Stimulated activated CD8-positive, alpha-beta memory T cell treated with anti-CD3 and anti-CD28 coated beads, Interleukin-12 subunit alpha, Interleukin-12 subunit beta, amount 100 ng/mL, for 24 hours (primary cell): ENCODE results near the gene ZNF154.
"Not testable (repeated sequence)": the region's sequence is repeated elsewhere in the genome, so short reads cannot be mapped to it uniquely, and the experiment has no call there.

Source experiments
- DNase-seq: peaks from one replicate; pipeline ENCODE4 v3.0.0-alpha.2; 2020; ENCODE audit errors: extremely low read depth

ZNF154 gene

DNA sequence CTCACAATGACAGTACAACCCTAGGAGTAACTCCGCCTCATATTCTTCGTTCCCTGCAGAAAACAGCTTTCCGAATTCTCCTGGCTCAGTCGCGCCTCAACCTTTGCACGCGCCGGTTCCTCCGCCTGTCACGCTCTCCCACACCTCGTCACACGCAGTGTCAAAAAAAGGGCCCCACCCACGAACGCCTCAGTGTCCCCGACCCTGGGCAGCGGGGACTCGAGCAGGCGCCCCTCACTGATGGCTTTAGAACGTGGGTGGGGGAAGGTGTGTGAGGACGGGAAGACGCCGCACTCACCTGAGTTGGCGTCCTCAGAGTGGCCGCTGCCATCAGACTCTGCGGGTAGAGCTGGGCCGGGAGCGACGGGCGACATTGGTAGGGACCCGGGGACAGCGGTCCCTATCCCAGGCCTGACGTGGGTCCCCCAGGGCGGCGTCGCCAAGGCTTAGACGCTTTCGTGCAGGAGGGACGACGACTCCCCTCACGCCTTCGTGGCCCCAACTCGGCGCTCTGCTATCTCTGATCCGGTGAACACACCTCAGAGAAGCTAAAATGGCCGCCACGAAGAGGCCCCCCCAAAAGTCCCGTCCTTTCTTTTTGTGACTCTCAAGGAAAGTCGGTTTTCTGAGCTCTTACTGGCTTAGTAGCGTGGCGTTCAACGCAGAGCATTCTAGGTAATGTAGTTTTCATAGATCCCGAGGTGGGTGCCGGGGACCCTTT, at the start of gene ZNF154:
Gene ZNF154 (minus strand): TSS at position 564 of the 721 bp plus-strand sequence. CDS start 233 bp downstream, at position 331.
- no peak for DNase-seq

DNA sequence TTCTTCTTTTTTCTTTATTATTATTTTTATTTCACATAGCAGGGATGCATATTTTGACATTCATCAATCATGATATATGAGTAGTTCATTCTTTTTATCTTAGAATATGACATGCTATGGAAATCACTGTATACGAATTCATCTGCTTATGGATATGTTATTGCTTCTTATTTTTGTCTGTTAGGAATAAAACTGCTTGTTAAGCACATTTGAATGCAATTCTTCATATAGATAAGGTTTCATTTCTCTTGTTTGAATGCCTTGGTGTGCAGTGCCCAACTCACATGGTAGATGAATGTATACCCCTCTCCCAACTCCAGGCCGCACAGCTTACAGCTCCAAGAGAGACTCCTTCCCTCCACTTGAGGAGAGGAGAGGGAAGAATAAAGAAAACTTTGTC, 48.9 kb upstream of the ZNF154 start:
- DNase-seq = no peak

DNA sequence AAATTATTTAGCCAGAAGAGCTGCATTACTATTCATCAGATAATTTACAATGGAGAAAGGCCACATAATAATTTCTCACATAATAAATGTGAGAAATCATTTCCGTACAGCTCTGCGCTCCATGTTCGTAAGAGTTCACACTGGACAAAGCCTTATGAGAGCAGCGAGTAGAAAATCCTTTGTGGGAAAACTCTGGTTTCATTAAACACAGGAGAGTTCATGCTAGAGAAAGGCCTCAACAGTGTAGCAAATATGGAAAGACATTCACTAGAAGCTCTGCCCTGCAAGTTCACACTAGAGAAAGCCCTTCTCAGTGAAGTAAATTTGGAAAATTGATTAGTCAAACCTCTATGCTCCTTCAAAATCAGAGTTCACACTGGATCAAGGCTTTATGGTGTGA, 46.0 kb upstream of the ZNF154 start:
- DNase-seq = no peak

DNA sequence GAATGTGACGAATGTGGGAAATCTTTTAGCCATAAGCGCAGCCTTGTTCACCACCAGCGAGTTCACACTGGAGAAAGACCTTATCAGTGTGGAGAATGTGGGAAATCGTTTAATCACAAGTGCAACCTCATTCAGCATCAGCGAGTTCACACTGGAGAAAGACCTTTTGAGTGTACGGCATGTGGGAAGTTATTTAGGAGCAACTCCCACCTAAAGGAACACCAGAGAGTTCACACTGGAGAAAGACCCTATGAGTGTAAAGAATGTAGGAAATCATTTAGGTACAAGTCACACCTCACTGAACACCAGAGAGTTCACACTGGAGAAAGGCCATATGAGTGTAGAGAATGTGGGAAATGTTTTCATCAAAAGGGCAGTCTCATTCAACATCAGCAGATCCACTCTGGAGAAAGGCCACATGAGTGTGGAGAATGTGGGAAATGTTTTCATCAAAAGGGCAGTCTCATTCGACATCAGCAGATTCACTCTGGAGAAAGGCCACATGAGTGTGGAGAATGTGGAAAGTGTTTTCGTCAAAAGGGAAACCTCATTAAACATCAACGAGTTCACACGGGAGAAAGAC, 45.2 kb upstream of the ZNF154 start:
- DNase-seq = no peak

DNA sequence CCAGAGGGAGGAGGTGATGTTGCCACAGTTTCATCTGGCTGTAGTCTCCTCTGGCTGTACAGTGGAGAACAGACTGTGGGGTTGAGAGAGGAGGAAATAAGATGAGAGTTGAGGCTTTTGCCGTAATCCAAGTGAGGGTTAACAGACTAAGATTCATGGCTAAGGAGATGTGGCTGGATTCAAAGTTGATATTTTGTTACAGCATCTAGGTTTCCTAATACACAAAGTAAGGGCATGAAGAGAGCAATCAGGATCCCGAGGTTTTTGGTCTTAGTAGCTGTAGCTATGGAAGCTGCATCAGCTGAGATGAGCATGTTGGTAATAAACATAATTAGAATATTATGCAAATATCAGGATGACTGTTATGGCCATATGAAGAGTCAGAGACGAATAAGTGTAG, 39.0 kb upstream of the ZNF154 start:
- no peak for DNase-seq

DNA sequence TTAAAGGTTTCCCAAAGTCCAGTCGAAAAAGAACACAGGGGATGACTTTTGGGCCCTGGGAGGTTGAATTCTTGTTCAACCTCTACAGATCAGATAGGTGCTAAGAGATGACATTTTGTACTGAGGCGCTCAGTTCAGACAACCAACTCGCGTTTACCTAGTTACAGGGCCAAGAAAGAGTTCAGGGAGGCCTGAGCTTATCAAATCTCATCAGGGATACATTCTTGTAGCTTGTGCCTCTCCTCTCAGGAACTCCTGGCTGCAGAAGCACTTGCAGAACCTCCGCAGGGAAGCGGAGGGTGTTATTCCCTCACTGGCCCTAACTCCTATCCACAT, 38.4 kb upstream of the ZNF154 start:
- DNase-seq = no peak

DNA sequence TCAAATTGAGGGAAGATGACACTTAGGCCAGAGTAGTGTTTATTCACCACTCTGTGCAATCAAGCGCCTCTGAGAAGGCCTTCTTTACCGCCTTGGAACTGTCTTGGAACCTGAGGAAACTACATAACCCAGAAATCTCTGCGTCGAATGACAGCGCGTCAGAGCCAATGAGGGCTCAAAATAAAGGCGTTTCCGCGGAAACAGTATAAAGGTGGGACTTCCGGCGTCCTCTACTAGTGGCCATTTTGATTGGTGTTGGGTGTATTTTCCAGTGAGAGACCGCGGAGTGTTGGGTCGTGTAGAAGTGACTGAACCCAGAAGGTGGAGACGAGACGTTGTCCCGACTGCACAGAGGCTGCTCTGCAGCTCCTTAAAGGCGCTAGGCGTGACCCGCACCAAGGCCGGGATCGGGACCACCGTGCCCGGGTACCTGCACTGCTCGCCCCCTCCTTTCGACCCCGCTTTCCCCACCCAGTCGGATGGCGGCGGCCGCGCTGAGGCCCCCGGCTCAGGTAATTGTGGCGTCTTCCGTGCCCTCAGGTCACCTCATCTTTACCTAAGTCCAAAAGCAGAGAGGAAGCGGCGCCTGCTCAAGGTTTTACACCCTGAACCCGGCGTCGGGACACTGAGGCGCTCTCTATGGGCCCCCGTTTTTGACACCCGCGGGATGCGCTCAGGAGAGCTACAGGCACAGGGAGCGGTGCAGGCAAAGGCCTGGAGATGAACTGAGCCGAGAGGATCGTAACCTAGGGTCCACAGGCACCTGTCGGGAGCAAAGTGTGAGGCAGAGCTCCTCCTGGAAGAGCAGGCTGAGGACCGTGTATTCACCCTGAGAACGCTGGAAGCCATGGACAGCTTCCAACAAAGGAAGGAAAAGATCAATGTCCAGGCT, 37.8 kb upstream of the ZNF154 start, which contains the start of gene ZNF776:
Gene ZNF776 (plus strand): TSS at position 236 of the 892 bp plus-strand sequence. CDS start 244 bp downstream, at position 480.
- DNase-seq = peak; percentile 54

DNA sequence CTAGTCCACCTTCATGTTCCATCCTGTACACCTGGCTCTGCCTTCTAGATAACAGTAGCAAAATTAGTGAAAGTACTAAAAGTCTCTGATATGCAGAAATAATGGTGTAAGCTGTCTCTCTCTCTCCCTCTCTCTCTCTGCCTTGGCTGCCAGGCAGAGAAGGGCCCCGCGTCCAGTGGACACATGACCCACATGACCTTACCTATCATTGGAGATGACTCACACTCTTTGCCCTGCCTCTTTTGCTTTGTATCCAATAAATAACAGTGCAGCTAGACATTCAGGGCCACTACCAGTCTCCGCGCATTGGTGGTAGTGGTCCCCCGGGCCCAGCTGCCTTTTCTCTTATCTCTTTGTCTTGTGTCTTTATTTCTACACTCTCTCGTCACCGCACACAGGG, 29.8 kb upstream of the ZNF154 start:
- not testable (repeated sequence) for DNase-seq

DNA sequence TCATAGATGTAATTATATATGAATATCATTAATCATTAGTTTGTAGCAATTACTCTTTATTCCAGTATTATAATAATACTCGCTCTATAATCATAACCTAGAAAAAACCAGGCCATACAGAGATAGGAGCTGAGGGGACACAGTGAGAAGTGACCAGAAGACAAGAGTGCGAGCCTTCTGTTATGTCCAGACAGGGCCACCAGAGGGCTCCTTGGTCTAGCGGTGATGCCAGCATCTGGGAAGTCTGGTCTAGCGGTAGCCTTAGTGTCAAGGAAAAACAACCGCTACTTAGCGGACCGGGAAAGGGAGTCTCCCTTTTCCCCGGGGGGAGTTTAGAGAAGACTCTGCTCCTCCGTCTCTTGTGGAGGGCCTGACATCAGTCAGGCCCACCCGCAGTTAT, 29.3 kb upstream of the ZNF154 start:
- not testable (repeated sequence) for DNase-seq

DNA sequence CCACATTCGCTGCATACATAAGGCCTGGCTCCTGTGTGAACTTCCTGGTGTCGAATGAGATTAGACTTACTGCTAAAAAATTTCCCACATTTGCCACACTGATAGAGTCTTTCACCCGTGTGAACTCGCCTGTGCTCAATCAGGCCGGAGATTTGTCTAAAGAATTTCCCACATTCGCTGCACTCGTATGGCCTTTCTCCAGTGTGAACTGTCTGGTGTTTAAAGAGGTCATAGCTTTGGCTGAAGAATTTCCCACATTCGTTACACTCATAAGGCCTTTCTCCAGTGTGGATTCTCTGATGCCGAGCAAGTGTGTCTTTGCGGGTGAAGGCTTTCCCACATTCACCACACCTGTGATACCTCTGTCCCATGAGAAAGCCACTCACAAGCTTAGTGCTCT, 11.9 kb upstream of the ZNF154 start:
- DNase-seq = no peak

DNA sequence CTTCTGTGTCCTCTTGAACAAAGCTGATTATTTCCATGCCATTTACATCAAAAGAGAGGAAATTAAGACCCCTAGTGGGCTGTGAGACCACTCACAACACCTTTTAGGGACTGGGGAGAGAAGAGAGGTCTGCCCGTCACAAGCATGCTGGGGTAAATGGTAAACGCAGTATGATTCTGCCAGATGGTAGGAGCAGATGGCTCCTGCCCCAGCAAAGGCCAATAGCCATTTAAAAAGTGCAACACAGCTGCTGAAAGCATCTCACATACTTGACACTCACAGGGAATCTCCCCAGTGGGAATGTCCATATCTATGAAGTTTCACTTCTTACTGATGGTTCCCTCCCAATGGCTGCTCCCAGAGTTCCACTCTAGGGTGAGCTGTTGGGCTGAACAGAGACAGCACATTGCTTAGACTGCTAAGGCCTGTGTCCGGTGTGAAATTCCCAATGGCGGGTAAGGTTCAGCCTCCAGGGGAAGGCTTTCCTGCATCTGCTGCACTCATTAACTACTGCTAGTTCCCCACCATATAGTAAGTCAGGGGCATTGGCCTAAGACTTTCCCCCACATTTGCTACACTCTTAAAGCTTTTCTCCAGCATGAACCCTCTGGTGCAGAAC, 11.0 kb upstream of the ZNF154 start:
- DNase-seq = no peak

DNA sequence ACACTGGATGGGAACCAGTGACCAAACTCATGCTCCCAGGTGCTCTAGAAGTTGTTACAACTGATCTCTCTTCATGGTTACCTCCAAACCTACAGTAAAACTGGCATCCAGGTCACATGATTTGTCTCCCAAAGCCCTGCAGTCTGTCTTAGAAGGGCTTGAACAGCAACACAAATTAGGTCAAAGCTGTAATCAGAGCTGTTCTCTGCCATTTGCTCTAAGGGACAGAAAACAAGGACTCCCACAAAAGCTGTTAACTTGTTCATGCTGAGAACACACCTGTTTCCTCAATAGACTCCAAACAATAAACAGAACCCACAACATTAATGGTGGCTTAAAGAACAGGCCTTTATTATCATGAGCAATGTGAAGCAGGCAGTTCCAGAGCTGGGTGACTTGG, 10.4 kb upstream of the ZNF154 start:
- no peak for DNase-seq

DNA sequence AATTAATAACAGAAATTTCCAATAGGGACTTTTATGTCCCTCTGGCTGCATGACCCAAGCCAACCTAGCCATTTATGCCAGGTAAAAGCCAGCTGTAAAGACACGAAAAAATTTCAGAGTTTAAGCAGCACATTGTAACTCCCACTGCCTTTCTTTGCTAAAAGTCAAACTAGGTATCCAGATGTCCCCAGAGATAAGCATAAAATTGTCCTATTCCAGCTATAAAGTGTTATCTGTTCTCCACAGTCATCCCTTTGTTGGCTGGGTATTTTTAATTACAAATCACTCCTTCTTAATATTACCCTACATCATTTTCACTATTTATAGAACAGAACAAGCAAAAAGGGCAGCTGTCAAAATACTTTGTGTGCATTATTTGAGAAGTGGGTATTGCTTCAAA, 3.2 kb upstream of the ZNF154 start:
- no peak for DNase-seq

DNA sequence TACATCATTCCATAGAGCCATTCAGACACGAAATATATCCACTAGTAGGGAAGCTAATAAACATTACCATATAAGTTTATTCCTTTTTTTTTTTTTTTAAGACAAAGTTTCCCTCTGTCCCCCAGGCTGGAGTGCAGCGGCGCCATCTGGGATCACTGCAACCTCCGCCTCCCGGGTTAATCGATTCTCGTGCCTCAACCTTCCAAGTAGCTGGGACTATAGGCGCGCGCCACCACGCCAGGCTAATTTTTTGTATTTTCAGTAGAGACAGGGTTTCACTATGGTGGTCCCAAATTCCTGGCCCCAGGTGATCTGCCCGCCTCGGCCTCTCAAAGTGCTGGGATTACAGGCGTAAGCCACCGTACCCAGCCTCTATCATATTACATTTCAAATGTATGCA, 612 bp upstream of the ZNF154 start:
- no peak for DNase-seq

DNA sequence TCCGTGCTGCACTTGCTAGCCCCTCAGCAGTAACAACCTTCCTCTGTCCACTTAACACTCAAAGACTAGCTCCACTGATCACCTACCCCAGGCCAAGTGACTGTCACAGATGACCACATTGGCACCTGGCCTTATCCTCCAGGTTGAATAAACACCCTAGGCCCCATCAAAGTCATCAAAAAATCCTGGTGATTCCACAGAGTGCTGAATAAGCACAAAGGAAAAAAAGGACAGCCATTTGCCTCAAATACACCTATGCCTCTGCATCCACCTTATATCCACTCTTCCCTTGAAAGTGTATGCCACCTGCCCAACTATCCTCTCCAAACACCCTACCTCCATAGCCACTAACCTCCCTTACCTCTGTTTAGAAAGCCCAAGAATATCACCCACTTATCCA, 2.7 kb downstream of the ZNF154 start:
- DNase-seq = no peak

DNA sequence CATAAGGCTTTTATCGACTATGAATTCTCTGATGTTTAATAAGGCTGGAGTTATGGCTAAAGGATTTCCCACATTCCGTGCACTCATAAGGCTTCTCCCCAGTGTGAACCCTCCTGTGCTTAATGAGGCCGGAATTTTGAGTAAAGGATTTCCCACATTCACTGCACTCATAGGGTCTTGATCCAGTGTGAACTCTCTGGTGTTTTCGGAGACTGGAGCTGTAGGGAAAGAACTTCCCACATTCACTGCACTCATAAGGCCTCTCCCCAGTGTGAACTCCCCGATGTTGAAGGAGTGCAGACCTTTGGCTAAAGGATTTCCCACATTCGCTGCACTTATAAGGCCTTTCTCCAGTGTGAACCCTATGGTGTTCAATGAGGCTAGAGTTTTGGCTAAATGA, 7.4 kb downstream of the ZNF154 start:
- DNase-seq = no peak

DNA sequence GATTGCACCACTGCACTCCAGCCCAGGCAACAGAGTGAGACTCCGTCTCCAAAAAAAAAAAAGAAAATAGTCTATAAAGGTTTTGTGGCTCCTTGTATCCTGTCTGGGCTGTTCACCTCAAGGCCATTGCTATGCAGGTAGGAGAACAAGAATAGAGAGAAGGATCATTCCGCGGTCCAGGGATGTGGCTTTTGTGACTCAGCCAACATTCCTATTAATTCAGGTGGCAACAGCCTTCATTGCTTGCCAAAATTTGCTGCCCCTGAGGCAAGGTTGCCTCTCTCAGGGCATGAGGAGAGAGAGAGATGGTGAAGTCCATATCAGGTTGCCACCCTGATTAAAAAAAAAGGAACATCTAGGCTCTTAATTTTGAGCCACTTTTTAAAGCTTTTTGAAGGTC, 19.3 kb downstream of the ZNF154 start:
- no peak for DNase-seq

DNA sequence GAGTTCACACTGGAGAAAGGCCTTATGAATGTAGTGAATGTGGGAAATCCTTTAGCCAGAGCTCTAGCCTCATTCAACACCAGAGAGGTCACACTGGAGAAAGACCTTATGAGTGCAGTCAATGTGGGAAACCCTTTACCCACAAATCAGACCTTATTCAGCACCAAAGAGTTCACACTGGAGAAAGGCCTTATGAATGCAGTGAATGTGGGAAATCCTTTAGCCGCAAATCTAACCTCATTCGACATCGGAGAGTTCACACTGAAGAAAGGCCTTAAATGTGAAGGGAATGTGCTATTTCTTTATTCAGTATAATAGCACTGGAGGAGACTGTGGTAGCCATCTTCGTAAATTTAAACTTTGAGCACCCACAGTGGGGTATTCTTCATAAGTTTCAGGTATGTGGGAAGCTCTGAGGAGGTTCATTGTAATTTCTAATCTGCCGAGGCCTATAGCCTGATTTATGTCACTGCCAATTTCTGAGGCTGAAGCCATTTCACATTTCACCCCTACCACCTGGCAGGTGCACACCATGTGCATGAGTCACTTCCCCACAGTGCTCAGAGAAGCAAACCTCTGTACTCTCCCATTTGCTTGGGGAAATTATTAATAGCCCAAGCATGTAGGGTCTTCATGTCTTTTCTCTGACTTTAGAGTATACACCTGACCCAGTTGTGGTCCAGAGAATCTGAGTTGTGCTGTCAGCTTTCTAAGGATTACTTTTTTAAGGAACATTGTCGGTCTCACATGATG, 20.8 kb downstream of the ZNF154 start:
- no peak for DNase-seq

DNA sequence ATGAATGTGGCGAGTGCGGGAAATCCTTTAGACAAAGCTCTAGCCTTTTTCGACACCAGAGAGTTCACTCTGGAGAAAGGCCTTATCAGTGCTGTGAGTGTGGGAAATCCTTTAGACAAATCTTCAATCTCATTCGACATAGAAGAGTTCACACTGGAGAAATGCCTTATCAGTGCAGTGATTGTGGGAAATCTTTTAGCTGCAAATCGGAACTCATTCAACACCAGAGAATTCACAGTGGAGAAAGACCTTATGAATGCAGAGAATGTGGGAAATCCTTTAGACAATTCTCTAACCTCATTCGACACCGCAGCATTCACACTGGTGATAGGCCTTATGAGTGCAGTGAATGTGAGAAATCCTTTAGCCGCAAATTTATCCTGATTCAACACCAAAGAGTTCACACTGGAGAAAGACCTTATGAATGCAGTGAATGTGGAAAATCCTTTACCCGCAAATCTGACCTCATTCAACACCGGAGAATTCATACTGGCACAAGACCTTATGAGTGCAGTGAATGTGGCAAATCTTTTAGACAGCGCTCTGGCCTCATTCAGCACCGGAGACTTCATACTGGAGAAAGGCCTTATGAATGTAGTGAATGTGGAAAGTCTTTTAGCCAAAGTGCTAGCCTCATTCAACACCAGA, 21.5 kb downstream of the ZNF154 start:
- DNase-seq = no peak

DNA sequence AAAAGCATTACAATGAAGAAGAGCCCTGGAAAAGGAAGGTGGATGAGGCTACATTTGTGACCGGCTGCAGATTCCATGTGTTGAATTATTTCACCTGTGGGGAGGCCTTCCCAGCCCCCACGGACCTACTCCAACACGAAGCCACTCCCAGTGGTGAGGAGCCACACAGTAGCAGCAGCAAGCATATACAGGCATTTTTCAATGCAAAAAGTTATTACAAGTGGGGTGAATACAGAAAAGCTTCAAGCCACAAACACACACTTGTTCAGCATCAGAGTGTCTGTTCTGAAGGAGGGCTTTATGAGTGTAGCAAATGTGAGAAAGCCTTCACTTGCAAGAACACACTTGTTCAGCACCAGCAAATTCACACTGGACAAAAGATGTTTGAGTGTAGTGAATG, 22.3 kb downstream of the ZNF154 start:
- DNase-seq = no peak

DNA sequence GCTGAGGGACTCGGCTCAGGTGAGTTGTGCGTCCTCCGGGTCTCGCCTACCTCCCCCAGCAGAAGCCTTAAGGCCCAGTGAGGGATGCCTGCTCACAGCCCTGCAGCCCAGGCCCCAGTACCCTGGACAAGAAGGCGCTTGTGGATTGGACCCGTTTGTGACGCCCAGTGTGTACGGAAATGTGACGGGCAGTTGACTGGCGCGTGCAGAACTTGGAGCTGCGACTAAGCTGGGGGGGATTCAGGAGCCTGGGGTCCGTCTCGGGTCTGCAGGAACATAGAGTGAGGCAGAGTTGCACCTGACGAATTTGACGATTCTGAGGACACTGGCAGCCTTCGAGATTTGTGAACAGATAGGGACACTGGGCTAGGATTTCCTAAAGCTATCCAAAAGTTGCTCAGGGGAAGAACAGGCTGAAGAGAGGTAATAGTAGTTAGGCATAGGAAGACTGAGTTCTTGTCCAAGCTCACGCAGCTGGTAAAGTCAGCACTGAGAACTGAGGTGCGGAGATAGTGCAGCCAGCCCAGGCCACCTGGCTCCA, 26.7 kb downstream of the ZNF154 start:
- no peak for DNase-seq
